ENCODE data around the gene NRARP. TPM values are rescaled to one million over a fixed set of nuclear protein-coding genes. Genes with fewer than 3 reads are reported as not detected.

The NRARP gene
- total RNA-seq, 1 experiment from 2014 or later = 23.8 TPM

DNA sequence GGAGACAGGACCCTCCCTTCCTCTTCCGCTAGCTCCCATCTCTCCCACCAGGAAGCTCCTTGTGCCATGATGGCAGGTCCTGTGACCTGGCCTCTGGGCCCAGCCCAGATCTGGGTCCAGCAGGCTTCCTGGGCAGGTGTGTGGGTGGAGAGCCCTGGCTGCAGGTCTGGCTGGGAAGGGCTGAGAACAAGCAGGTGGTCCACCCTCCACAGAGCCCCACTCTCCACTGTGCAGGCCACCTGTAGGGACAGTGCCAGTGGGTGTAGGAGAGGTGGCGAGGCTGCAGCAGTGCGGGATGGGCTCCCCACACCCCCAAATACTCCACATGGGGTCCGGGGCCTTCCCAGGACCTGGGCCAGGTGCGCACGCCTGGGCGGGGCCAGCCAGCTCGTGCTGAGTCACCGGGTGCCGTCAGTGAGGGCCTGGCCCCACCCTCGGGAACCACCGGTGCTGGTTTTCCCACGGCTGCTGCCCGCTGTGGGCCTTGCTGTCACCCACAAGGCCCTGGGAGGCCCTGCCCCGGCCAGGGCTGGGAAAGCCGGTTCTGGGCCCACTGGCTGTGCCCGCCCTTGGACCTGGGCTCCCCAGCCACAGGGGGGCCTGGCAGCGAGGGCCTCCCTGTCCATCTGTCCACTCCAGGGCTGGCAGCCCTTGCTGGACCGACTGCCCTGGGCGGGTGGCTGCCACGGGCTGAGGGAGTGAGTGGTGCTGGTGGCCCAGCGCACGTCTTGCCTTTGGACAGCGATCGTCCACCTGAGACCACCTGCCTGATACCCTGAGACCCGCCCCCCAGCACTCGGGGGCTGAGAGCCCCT, 9.3 kb upstream of the NRARP start:
- H4K5ac ChIP-seq (ENCODE audit: insufficient read length, low read depth, low read length) = no peak overlapping the region
- H3K18ac ChIP-seq (ENCODE audit: insufficient read length, low read depth, low read length) = no peak overlapping the region
- H2BK15ac ChIP-seq (ENCODE audit: low read depth, low read length) = no peak overlapping the region
- no peak overlapping the region for H3K14ac ChIP-seq (ENCODE audit: insufficient read depth, low read length)
- H2AK5ac ChIP-seq (ENCODE audit: insufficient read length, low read length) = no peak overlapping the region
- no peaks in the 10 kb centered on the region for H4K20me1 ChIP-seq (ENCODE audit: control insufficient read depth, insufficient read depth, insufficient read length)
- no peaks in the 10 kb centered on the region for H3K9me3 ChIP-seq (ENCODE audit: control insufficient read depth, low read depth, low read length)
- Mint-ChIP-seq H3K27ac (no peak overlapping the region; a peak in 1 of 7 replicates), H3K4me3 (no peak overlapping the region), H3K9me3 (no peaks in the 10 kb centered on the region), H3K4me1 (peaks cover 6 to 20% of the 10 kb centered on the region in 2 experiments; a peak in 3 of 4 replicates), H3K27me3 (ENCODE audit: low read depth) (no peaks in the 10 kb centered on the region; the same call in 1 of the 2 replicates), H3K36me3 (ENCODE audit: insufficient read depth in 1 of 3, low read depth in 3 of 3) (no peaks in the 10 kb centered on the region)
- no peak overlapping the region for H2BK5ac ChIP-seq (ENCODE audit: insufficient read length, low read length)
- no peaks in the 10 kb centered on the region for H3K27me3 ChIP-seq (ENCODE audit: insufficient read depth, low read length)
- H2AFZ ChIP-seq (ENCODE audit: low read length) = no peak overlapping the region
- TF ChIP-seq, protein P1, sequence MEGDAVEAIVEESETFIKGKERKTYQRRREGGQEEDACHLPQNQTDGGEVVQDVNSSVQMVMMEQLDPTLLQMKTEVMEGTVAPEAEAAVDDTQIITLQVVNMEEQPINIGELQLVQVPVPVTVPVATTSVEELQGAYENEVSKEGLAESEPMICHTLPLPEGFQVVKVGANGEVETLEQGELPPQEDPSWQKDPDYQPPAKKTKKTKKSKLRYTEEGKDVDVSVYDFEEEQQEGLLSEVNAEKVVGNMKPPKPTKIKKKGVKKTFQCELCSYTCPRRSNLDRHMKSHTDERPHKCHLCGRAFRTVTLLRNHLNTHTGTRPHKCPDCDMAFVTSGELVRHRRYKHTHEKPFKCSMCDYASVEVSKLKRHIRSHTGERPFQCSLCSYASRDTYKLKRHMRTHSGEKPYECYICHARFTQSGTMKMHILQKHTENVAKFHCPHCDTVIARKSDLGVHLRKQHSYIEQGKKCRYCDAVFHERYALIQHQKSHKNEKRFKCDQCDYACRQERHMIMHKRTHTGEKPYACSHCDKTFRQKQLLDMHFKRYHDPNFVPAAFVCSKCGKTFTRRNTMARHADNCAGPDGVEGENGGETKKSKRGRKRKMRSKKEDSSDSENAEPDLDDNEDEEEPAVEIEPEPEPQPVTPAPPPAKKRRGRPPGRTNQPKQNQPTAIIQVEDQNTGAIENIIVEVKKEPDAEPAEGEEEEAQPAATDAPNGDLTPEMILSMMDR (conservative IDR thresholded peaks at IDR 0.05) = no peak
- H3T11ph ChIP-seq (ENCODE audit: low read length) = no peak overlapping the region
- no peaks in the 10 kb centered on the region; the same call in 1 of the 2 replicates for H3K4me1 ChIP-seq (ENCODE audit: insufficient read depth, low read length)
- no peak overlapping the region for H3K56ac ChIP-seq (ENCODE audit: insufficient read length, low read depth, low read length)
- H3K23ac ChIP-seq (ENCODE audit: insufficient read length, low read depth, low read length) = no peak overlapping the region
- no CpG with 5 or more reads among the region's 27 CpGs for WGBS (ENCODE audit: extremely low coverage, insufficient read length, low lambda C conversion rate)
- no peaks in the 10 kb centered on the region for H3K79me2 ChIP-seq (ENCODE audit: insufficient read depth, low read length)
- no peak overlapping the region for H2BK20ac ChIP-seq (ENCODE audit: low read depth, low read length, poor library complexity, severe bottlenecking)
- H3K27ac ChIP-seq (ENCODE audit: insufficient read length, low read depth, low read length) = no peak overlapping the region
- no peak overlapping the region for H3K4ac ChIP-seq (ENCODE audit: low read depth, low read length)
- no peak overlapping the region for H3K4me2 ChIP-seq (ENCODE audit: insufficient read depth, insufficient read length, low read length)
- no peak overlapping the region for H3K9ac ChIP-seq (ENCODE audit: extremely low read depth, insufficient read length, low read length)
- H2BK120ac ChIP-seq (ENCODE audit: low read depth, low read length, poor library complexity, severe bottlenecking) = no peak overlapping the region
- H4K8ac ChIP-seq (replicated peaks; ENCODE audit: insufficient read length, low read depth, low read length) = no peak overlapping the region
- H2BK12ac ChIP-seq (ENCODE audit: insufficient read length, low read depth, low read length) = no peak overlapping the region
- no peaks in the 10 kb centered on the region for H3K23me2 ChIP-seq (ENCODE audit: insufficient read length, low read depth, low read length, poor library complexity, severe bottlenecking)
- H4K91ac ChIP-seq (ENCODE audit: insufficient read length, low read depth, low read length) = no peak overlapping the region
- H3K79me1 ChIP-seq (ENCODE audit: insufficient read depth, low read depth, low read length, poor library complexity, severe bottlenecking) = no peaks in the 10 kb centered on the region
- peak; percentile 65 for DNase-seq
